ENCODE results near the gene KRT2.

Gene KRT2

GRCh38 chr12:52691076-52691840, 39.2 kb upstream of the KRT2 start:
- Histone ChIP-seq H3K27me3 (replicated peaks; ENCODE audit: control insufficient read depth, insufficient read depth, low read length) (peaks cover 77% of the 10 kb centered on the region), H3K4me1 (ENCODE audit: control insufficient read depth, insufficient read depth, low read length) (peaks cover 3% of the 10 kb centered on the region), H3K36me3 (ENCODE audit: control insufficient read depth, insufficient read depth, low read length, severe bottlenecking) (no peaks in the 10 kb centered on the region), H3K4me3 (ENCODE audit: low read length) (no peak overlapping the region), H3K9me3 (ENCODE audit: control insufficient read depth, low read length) (no peaks in the 10 kb centered on the region), H3K9ac (ENCODE audit: low read length) (no peak overlapping the region)
- no peak for DNase-seq (ENCODE audit: low read depth)

- no peak overlapping the region for H3K4me3 ChIP-seq (ENCODE audit: low read length)
- H3K4me1 ChIP-seq (ENCODE audit: control insufficient read depth, insufficient read depth, low read length), result peaks cover 3% of the 10 kb centered on the region
- DNase-seq (ENCODE audit: low read depth), result no peak
- no peak overlapping the region for H3K9ac ChIP-seq (ENCODE audit: low read length)
- H3K36me3 ChIP-seq (ENCODE audit: control insufficient read depth, insufficient read depth, low read length, severe bottlenecking), result no peaks in the 10 kb centered on the region
- H3K27me3 ChIP-seq (replicated peaks; ENCODE audit: control insufficient read depth, insufficient read depth, low read length), result peaks cover 80% of the 10 kb centered on the region
- no peaks in the 10 kb centered on the region for H3K9me3 ChIP-seq (ENCODE audit: control insufficient read depth, low read length)
Measured at GRCh38 chr12:52690351-52691075, 38.5 kb upstream of the KRT2 start.

GRCh38 chr12:52689936-52690335, 37.9 kb upstream of the KRT2 start:
- DNase-seq (ENCODE audit: low read depth), result no peak
- Histone ChIP-seq H3K36me3 (ENCODE audit: control insufficient read depth, insufficient read depth, low read length, severe bottlenecking) (no peaks in the 10 kb centered on the region), H3K9me3 (ENCODE audit: control insufficient read depth, low read length) (no peaks in the 10 kb centered on the region), H3K27me3 (replicated peaks; ENCODE audit: control insufficient read depth, insufficient read depth, low read length) (peaks cover 80% of the 10 kb centered on the region), H3K4me3 (ENCODE audit: low read length) (no peak overlapping the region), H3K9ac (ENCODE audit: low read length) (no peak overlapping the region), H3K4me1 (ENCODE audit: control insufficient read depth, insufficient read depth, low read length) (peaks cover 3% of the 10 kb centered on the region)

- Histone ChIP-seq H3K9me3 (ENCODE audit: control insufficient read depth, low read length) (no peaks in the 10 kb centered on the region), H3K4me1 (ENCODE audit: control insufficient read depth, insufficient read depth, low read length) (peaks cover 3% of the 10 kb centered on the region), H3K4me3 (ENCODE audit: low read length) (no peak overlapping the region), H3K36me3 (ENCODE audit: control insufficient read depth, insufficient read depth, low read length, severe bottlenecking) (no peaks in the 10 kb centered on the region), H3K27me3 (replicated peaks; ENCODE audit: control insufficient read depth, insufficient read depth, low read length) (peaks cover 79% of the 10 kb centered on the region), H3K9ac (ENCODE audit: low read length) (no peak overlapping the region)
- DNase-seq (ENCODE audit: low read depth), result no peak
Measured at GRCh38 chr12:52689239-52689638, 37.2 kb upstream of the KRT2 start.

GRCh38 chr12:52688481-52688880, 36.5 kb upstream of the KRT2 start:
- Histone ChIP-seq H3K9ac (ENCODE audit: low read length) (no peak overlapping the region), H3K4me1 (ENCODE audit: control insufficient read depth, insufficient read depth, low read length) (peaks cover 3% of the 10 kb centered on the region), H3K9me3 (ENCODE audit: control insufficient read depth, low read length) (no peaks in the 10 kb centered on the region), H3K27me3 (replicated peaks; ENCODE audit: control insufficient read depth, insufficient read depth, low read length) (peaks cover 86% of the 10 kb centered on the region), H3K4me3 (ENCODE audit: low read length) (no peak overlapping the region), H3K36me3 (ENCODE audit: control insufficient read depth, insufficient read depth, low read length, severe bottlenecking) (no peaks in the 10 kb centered on the region)
- no peak for DNase-seq (ENCODE audit: low read depth)

- Histone ChIP-seq H3K9me3 (ENCODE audit: control insufficient read depth, low read length) (no peaks in the 10 kb centered on the region), H3K4me3 (ENCODE audit: low read length) (no peak overlapping the region), H3K4me1 (ENCODE audit: control insufficient read depth, insufficient read depth, low read length) (no peaks in the 10 kb centered on the region), H3K9ac (ENCODE audit: low read length) (no peak overlapping the region), H3K27me3 (replicated peaks; ENCODE audit: control insufficient read depth, insufficient read depth, low read length) (peaks cover 84% of the 10 kb centered on the region), H3K36me3 (ENCODE audit: control insufficient read depth, insufficient read depth, low read length, severe bottlenecking) (no peaks in the 10 kb centered on the region)
- DNase-seq (ENCODE audit: low read depth), result no peak
Measured at GRCh38 chr12:52687497-52688385, 35.7 kb upstream of the KRT2 start.

GRCh38 chr12:52686756-52687487, 34.9 kb upstream of the KRT2 start:
- no peak for DNase-seq (ENCODE audit: low read depth)
- peaks cover 78% of the 10 kb centered on the region for H3K27me3 ChIP-seq (replicated peaks; ENCODE audit: control insufficient read depth, insufficient read depth, low read length)
- H3K9me3 ChIP-seq (ENCODE audit: control insufficient read depth, low read length), result no peaks in the 10 kb centered on the region
- no peaks in the 10 kb centered on the region for H3K36me3 ChIP-seq (ENCODE audit: control insufficient read depth, insufficient read depth, low read length, severe bottlenecking)
- no peak overlapping the region for H3K9ac ChIP-seq (ENCODE audit: low read length)
- peaks cover 8% of the 10 kb centered on the region for H3K4me1 ChIP-seq (ENCODE audit: control insufficient read depth, insufficient read depth, low read length)
- H3K4me3 ChIP-seq (ENCODE audit: low read length), result no peak overlapping the region

DNA sequence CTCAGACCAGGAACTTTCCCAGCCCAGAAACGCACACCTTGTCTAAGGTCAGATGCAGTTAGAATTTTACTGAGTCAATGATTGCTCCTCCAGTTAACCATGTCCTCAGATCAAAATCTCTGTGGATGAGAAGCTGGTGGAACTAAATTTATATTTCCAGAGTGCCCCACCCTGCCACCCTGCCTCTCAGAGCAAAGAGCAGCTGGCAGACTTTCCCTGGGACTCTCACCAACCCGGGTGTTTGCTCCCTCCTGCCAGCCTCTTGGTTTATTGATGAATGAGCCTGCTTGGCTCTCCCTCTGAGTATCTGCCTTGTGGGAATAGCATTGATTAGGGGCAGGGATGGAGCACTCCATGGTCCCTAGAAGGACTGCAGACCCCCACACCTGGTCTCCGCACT, 34.1 kb upstream of the KRT2 start:
- DNase-seq (ENCODE audit: low read depth), result no peak
- Histone ChIP-seq H3K27me3 (replicated peaks; ENCODE audit: control insufficient read depth, insufficient read depth, low read length) (peaks cover 79% of the 10 kb centered on the region), H3K4me3 (ENCODE audit: low read length) (no peak overlapping the region), H3K4me1 (ENCODE audit: control insufficient read depth, insufficient read depth, low read length) (peaks cover 8% of the 10 kb centered on the region), H3K36me3 (ENCODE audit: control insufficient read depth, insufficient read depth, low read length, severe bottlenecking) (no peaks in the 10 kb centered on the region), H3K9me3 (ENCODE audit: control insufficient read depth, low read length) (no peaks in the 10 kb centered on the region), H3K9ac (ENCODE audit: low read length) (no peak overlapping the region)

- no peaks in the 10 kb centered on the region for H3K9me3 ChIP-seq (ENCODE audit: control insufficient read depth, low read length)
- DNase-seq (ENCODE audit: low read depth), result no peak
- H3K27me3 ChIP-seq (replicated peaks; ENCODE audit: control insufficient read depth, insufficient read depth, low read length), result peaks cover 78% of the 10 kb centered on the region
- no peak overlapping the region for H3K4me3 ChIP-seq (ENCODE audit: low read length)
- H3K36me3 ChIP-seq (ENCODE audit: control insufficient read depth, insufficient read depth, low read length, severe bottlenecking), result no peaks in the 10 kb centered on the region
- no peak overlapping the region for H3K9ac ChIP-seq (ENCODE audit: low read length)
- peaks cover 8% of the 10 kb centered on the region for H3K4me1 ChIP-seq (ENCODE audit: control insufficient read depth, insufficient read depth, low read length)
Measured at GRCh38 chr12:52685406-52685890, 33.4 kb upstream of the KRT2 start.

- H3K27me3 ChIP-seq (replicated peaks; ENCODE audit: control insufficient read depth, insufficient read depth, low read length), result peaks cover 77% of the 10 kb centered on the region
- no peak overlapping the region for H3K9ac ChIP-seq (ENCODE audit: low read length)
- H3K9me3 ChIP-seq (ENCODE audit: control insufficient read depth, low read length), result no peaks in the 10 kb centered on the region
- DNase-seq (ENCODE audit: low read depth), result no peak
- H3K4me1 ChIP-seq (ENCODE audit: control insufficient read depth, insufficient read depth, low read length), result peaks cover 8% of the 10 kb centered on the region
- no peak overlapping the region for H3K4me3 ChIP-seq (ENCODE audit: low read length)
- no peaks in the 10 kb centered on the region for H3K36me3 ChIP-seq (ENCODE audit: control insufficient read depth, insufficient read depth, low read length, severe bottlenecking)
Measured at GRCh38 chr12:52684431-52684830, 32.4 kb upstream of the KRT2 start.
